Loucy (cell line): ENCODE data around the gene NPIPB6.

ENCODE experiments used
- CTCF ChIP-seq: fragments of 200-600 bp; sonication (generic); conservative IDR thresholded peaks from 2 replicates; pipeline ENCODE4 v1.5.1; 2014; ENCODE audit warnings: mild to moderate bottlenecking, antibody characterized with exemption, low read length
- EZH2phosphoT487 ChIP-seq: fragments of 200-600 bp; IDR thresholded peaks from 2 replicates; pipeline ENCODE4 v1.6.1; 2018; ENCODE audit warnings: antibody characterized with exemption, mild to moderate bottlenecking, moderate library complexity, borderline replicate concordance

- TF ChIP-seq CTCF (no peak), EZH2phosphoT487 (no peak)
Observed at GRCh38 chr16:28304214-28304613, 59.1 kb downstream of the NPIPB6 start.
